ENCODE results near the gene SLC16A12.
A peak's percentile ranks its signal among the peaks of the same experiment; 100 is the strongest.

Gene SLC16A12

GRCh38 chr10:89535171-89536012 lies at the start of gene SLC16A12:
TSS of gene SLC16A12 (minus strand) at chr10:89535594. CDS start at chr10:89462578, 73,016 bp downstream.
- H3K4me3 ChIP-seq (ENCODE audit: low read depth, low read length), result peak within 1 kb of the TSS; percentile 58
- no peaks in the 10 kb centered on the region for H3K27me3 ChIP-seq (ENCODE audit: insufficient read depth, low read depth, severe bottlenecking)
- TF ChIP-seq, protein P1, sequence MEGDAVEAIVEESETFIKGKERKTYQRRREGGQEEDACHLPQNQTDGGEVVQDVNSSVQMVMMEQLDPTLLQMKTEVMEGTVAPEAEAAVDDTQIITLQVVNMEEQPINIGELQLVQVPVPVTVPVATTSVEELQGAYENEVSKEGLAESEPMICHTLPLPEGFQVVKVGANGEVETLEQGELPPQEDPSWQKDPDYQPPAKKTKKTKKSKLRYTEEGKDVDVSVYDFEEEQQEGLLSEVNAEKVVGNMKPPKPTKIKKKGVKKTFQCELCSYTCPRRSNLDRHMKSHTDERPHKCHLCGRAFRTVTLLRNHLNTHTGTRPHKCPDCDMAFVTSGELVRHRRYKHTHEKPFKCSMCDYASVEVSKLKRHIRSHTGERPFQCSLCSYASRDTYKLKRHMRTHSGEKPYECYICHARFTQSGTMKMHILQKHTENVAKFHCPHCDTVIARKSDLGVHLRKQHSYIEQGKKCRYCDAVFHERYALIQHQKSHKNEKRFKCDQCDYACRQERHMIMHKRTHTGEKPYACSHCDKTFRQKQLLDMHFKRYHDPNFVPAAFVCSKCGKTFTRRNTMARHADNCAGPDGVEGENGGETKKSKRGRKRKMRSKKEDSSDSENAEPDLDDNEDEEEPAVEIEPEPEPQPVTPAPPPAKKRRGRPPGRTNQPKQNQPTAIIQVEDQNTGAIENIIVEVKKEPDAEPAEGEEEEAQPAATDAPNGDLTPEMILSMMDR (IDR thresholded peaks at IDR 0.05; ENCODE audit: low read depth, low read length), result 0 out of 2 replicates have a peak, but pooled peaks have one; percentile 20
- no peaks in the 10 kb centered on the region for H3K36me3 ChIP-seq
- DNase-seq, result peak; percentile 76
- no peak within 1 kb of the TSS for H3K27ac ChIP-seq
- H3K9me3 ChIP-seq (ENCODE audit: severe bottlenecking), result no peaks in the 10 kb centered on the region

GRCh38 chr10:89582022-89582421 lies 46.6 kb upstream of the SLC16A12 start:
- Histone ChIP-seq H3K4me3 (ENCODE audit: low read depth, low read length) (no peak overlapping the region), H3K27me3 (ENCODE audit: insufficient read depth, low read depth, severe bottlenecking) (no peaks in the 10 kb centered on the region), H3K9me3 (ENCODE audit: severe bottlenecking) (no peaks in the 10 kb centered on the region), H3K27ac (no peak overlapping the region), H3K36me3 (no peaks in the 10 kb centered on the region; the same call in none of the 2 replicates)
- TF ChIP-seq, protein P1 (IDR thresholded peaks at IDR 0.05; ENCODE audit: low read depth, low read length), result no peak
- no peak for DNase-seq

- Histone ChIP-seq H3K9me3 (ENCODE audit: severe bottlenecking) (no peaks in the 10 kb centered on the region), H3K27me3 (ENCODE audit: insufficient read depth, low read depth, severe bottlenecking) (no peaks in the 10 kb centered on the region), H3K4me3 (ENCODE audit: low read depth, low read length) (no peak overlapping the region), H3K36me3 (no peaks in the 10 kb centered on the region; the same call in none of the 2 replicates), H3K27ac (no peak overlapping the region)
- TF ChIP-seq, protein P1 (IDR thresholded peaks at IDR 0.05; ENCODE audit: low read depth, low read length), result no peak
- DNase-seq, result no peak
These were observed 44.8 kb upstream of the SLC16A12 start for GRCh38 chr10:89580243-89580642.

DNA sequence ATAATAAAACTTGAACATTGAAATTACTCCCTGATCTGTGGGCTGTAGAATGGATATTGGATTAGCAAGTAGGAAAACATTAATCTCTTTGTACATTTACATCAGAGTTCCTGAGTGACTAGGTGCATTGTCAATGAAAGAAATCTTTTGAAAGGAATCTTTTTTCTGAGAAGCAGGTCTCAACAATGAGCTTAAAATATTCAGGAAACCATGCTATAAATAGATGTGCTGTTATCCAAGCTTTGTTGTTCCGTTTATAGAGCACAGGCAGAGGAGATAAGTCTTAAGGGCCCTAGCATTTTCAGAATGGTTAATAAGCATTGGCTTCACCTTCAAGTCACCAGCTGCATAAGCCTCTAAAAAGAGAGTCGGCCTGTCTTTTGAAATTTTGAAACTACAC lies 41.3 kb upstream of the SLC16A12 start:
- no peaks in the 10 kb centered on the region for H3K27me3 ChIP-seq (ENCODE audit: insufficient read depth, low read depth, severe bottlenecking)
- TF ChIP-seq, protein P1 (IDR thresholded peaks at IDR 0.05; ENCODE audit: low read depth, low read length), result no peak
- no peaks in the 10 kb centered on the region for H3K36me3 ChIP-seq
- H3K4me3 ChIP-seq (ENCODE audit: low read depth, low read length), result no peak overlapping the region
- no peaks in the 10 kb centered on the region for H3K9me3 ChIP-seq (ENCODE audit: severe bottlenecking)
- no peak for DNase-seq
- no peak overlapping the region for H3K27ac ChIP-seq

DNA sequence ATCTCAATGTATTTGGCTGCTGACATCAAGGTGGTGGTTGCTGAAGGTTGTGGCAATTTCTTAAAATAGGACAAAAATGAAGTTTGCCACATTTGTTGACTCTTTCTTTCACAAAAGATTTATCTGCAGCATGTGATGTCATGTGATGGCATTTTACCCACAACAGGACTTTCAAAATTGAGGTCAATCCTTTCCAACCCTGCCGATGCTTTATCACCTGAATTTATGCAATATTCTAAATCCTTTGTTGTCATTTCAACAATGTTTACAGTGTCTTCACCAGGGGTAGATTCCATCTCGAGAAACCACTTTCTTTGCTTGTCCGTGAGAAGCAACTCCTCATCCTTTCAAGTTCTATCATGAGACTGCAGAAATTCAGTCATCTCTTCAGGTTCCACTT lies 40.6 kb upstream of the SLC16A12 start:
- Histone ChIP-seq H3K9me3 (ENCODE audit: severe bottlenecking) (no peaks in the 10 kb centered on the region), H3K4me3 (ENCODE audit: low read depth, low read length) (no peak overlapping the region), H3K36me3 (no peaks in the 10 kb centered on the region), H3K27ac (no peak overlapping the region), H3K27me3 (ENCODE audit: insufficient read depth, low read depth, severe bottlenecking) (no peaks in the 10 kb centered on the region)
- TF ChIP-seq, protein P1 (IDR thresholded peaks at IDR 0.05; ENCODE audit: low read depth, low read length), result no peak
- DNase-seq, result no peak

Measured in WERI-Rb-1 (cell line).